ENCODE results near the gene TGFB3.

GRCh38 chr14:75961662-75962061, 20.1 kb downstream of the TGFB3 start:
- TF ChIP-seq CTCF (IDR thresholded peaks at IDR 0.05) (no peak), POLR2A (IDR thresholded peaks at IDR 0.05) (no peak)

All from esophagus squamous epithelium (tissue), 4 donors.